Activated CD8-positive, alpha-beta memory T cell treated with anti-CD3 and anti-CD28 coated beads, Interleukin-2, amount 50 U/mL, for 48 hours (primary cell): ENCODE measurements around the gene LHFPL6.

Source experiments
- DNase-seq: peaks from one replicate; pipeline ENCODE4 v3.0.0-alpha.2; 2020

Gene LHFPL6

DNA sequence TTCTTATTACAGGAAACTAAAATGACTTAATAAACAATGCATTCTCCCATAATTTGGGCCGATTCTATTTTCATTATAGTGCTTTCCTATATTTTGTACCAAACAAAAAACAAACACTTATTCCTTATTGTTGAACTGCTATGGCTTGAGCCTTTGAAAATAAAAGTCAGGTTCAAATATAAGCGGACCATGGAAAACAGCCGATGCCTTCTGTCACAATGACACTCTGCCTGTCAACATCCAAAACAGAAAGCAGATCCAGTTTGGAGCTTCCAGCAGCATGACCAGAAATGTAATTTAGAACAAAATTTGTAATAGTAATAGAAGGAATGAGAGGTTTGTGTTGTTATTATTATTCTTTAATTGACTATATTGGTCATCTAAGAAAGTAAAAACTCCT is 194.5 kb downstream of the LHFPL6 start:
- no peak for DNase-seq

DNA sequence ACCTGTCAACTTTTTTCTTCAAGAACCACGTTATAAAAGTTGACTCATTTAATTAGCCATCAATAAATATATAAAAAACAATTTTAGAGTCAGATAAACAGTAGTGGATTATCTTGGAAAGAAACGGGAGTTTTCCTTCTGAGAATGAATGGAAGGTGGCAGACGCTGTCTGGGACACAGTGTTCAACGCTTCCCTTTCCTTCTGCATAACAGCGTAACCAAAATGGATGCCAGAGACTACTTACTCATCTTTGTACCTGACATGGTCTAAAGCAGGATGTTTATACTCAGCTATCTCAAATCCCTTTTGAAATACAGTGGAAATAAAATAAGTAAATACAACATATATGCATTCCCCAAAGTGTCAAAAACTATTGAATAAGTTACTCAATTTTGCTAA is 195.2 kb downstream of the LHFPL6 start:
- no peak for DNase-seq

GRCh38 chr13:39407138-39407537 is 195.9 kb downstream of the LHFPL6 start:
- DNase-seq: no peak

DNA sequence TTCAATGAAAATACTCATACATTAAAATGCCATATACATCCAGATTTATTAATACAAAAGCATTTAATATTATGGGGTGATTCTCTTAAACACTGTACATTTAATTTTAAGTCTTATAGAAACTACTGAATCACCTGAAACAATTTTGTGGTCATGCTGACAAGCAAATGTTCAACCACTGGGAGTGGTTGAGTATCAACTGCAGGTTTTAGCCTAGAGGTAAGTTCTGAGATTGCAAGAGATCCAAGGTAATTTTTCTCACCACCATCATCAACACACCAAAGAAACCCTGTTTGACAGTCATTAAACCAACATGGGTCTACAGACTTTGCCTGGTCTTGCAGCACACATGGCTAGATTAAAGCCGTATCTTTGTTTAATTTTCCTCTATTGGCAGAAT is 196.3 kb downstream of the LHFPL6 start:
- no peak for DNase-seq

DNA sequence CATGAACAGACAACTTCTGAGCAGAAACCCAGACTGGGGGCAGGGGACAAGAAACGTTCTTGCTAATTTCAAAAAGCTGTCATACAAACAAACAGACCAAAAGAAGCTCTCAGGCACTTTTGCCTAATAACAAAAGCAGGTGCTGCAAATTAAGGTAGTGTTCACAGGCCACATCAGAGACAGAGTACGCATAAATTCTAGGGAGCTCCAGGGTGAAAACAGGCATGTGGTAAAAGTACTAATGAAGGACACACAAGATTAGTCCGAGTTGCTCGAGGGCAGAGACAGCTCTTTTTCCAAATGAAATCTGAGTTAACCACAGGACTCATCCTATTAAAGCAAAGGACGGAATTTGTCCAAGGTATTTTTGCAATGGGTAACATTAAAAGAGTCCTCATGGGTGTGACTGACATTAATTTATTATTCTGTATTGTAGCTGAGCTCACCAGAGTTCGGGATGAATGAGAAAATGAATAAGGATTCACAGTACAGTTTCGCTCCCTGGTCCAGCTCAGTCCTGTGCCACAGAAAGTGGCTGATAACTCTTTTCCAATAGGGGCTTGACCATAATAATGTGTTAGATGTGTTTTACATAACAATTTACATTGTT is 197.3 kb downstream of the LHFPL6 start:
- no peak for DNase-seq

DNA sequence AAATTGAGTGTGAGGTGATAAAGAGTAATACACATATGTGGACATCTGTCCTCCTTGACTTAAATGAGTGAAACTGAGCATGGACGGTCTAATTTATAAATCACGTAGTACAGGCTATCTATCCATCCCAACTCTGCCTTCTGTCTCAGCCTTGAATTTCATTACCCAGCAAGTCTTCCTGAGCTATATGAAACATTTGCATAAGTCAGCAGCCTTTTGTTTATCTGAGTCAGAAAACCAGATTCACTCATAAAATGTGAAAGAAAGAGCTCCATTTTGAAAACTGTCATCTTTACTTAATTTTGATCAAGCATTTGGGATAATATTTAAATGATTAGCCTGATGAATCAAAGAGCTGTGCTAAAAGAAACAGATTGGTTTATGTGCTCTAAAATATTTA is 197.9 kb downstream of the LHFPL6 start:
- no peak for DNase-seq

DNA sequence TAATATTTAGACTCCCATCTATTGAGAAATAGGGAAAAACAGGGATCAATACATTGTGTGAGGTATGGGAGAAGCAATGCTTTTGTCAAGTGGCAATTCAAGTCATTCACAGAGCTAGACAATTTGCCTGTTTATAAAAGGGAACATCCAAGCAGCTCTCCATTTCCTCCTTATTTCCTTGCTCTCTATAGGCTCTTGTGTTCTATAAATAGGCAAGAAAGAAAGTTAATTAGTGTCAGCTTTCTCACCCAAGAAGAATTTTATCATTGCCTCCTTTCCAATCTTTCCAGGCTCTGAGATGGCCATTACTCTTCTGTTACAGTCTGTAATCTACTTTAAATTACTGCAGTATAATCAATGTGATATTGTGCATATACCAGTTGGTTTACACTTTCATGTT is 199.9 kb downstream of the LHFPL6 start:
- no peak for DNase-seq

GRCh38 chr13:39402221-39402970 is 200.6 kb downstream of the LHFPL6 start:
- no peak for DNase-seq

GRCh38 chr13:39401756-39402155 is 201.2 kb downstream of the LHFPL6 start:
- DNase-seq: no peak

DNA sequence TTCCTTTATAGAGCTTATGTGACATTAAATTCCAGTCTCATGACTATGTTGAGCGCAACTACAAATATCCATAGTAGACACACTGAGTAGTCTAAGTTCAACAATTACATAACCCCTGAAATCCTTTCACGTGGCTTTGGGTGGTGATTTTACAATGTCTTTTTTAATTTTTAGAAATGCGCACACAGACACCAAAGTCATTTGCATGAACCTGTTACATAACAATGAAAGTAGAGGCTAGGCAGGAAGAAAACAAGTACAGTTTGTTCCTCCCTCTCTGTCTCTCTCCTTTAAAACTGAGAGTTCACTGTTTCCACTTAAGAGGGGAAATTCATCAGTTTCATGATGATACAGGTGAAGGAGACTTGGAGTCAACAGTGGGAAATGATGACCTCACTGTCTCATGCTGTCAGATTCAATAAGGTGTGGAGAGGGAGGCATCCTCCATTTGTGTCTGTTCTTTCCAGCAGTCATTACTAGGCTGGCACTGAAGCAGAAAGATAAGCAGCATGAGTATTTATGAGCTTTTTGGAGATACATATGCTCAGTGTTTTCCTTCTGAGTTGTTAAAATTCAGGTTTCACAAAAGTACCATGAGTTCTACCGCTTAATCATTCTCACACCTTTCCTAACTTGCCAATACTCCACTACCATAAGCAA is 201.8 kb downstream of the LHFPL6 start:
- DNase-seq: no peak

DNA sequence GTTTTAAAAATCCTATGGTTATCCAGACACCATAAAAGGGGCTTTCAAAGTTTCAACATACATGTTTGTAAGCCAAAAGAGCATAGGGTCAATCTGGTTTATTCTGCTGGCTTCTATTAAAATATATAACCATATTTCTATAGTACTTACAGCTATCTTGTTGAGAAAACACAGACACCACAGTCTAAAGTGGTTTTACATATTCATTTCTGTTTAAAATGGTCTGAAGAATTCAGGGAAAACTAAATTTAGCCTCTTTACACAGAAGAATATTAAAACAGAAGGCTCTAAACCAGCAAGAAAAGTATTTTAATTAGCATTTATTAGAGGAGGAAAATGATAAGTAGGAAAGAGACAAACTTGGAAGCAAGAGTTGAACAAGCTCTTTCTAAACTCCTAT is 203.9 kb downstream of the LHFPL6 start:
- no peak for DNase-seq

- no peak for DNase-seq
These were observed 205.1 kb downstream of the LHFPL6 start for GRCh38 chr13:39397896-39398265.

DNA sequence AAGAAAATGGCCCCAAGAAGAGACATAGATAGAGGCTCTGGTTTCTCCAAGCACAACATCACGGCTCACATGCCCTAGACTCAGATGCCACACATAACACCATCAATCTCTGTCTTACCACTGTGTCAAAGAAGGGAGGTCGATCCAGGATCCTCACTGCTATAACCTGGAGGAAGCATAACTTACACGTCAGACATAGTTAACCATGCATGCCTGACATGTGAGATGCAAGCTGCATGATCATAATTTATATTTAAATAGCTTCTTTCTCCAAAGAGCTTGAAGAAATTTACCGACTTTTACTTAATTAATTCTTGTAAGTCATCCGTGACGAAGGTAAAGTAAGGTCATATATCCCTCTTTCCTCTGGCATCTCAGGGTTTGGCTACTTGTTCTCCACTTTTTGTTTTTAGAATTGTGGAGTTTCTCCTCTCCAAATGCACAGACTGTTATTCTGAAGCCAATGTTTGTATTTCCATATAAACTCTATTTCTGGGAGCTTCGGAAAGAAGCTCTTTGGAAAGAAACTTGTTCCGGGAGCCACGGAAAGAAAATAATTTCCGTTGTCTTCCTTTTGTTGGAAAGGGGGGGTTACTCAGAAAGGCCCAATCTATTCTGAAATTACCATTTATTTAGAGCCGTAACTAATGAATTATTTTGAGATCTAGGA is 205.6 kb downstream of the LHFPL6 start:
- no peak for DNase-seq

DNA sequence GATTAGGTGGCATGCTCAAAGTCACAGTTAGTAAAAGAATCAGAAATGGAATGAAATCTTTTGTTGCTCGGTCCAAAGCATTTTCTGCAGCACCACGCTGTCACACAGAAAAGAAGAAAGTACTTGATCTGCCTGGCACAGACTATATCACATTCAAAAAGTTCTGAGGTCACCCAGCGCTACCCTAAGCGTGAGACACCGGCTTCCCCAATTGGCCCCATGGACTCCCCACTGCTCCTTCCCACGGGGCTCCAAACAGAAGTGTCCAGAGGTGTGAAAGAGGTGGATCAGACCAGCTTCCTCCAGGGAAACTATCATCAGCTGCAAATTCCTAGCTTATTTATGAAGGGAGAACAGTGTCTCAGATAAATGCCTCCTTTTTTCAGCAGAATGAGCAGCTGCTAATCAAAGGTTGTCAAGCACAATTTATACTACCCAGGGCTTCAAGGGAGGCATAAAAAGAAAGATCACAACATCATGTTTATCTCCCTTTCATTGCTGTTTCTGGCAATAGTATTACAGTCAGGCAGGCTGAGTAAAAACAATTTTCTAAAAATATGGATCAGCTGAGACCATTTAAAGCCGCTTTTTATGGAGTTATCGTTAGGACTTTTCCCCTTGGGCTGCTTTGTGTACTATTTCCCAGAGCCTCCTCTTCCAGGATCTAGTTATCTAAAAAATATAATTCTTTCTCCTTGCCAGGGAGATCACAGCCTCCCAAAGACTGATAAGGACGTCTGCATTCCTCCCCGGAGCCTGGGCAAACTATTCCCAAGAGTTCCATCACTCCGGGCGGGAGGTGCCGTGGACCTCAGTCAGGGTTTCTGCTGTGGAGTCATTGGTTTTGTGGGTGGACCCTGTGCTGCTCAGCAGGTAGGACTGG is 208.0 kb downstream of the LHFPL6 start:
- no peak for DNase-seq

DNA sequence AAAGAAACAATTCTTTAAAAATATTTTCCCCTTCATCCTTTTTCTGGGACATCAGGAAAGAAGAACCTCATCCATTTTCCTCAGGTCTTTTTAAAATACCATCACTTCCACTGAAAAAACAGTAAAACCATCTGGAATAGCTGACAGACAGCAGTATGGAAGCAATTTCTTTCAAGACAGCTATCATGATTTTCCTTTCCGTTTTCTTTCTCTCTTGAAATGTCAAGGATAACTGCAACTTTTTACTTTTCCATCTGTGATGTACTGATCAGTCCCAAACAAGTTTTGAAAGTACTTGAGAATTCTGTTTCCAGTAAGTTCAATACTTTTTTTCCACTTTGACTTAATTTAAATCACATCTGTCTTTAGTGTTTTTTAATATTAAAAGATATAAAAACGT is 211.2 kb downstream of the LHFPL6 start:
- no peak for DNase-seq

GRCh38 chr13:39389013-39389412 is 214.0 kb downstream of the LHFPL6 start:
- no peak for DNase-seq

DNA sequence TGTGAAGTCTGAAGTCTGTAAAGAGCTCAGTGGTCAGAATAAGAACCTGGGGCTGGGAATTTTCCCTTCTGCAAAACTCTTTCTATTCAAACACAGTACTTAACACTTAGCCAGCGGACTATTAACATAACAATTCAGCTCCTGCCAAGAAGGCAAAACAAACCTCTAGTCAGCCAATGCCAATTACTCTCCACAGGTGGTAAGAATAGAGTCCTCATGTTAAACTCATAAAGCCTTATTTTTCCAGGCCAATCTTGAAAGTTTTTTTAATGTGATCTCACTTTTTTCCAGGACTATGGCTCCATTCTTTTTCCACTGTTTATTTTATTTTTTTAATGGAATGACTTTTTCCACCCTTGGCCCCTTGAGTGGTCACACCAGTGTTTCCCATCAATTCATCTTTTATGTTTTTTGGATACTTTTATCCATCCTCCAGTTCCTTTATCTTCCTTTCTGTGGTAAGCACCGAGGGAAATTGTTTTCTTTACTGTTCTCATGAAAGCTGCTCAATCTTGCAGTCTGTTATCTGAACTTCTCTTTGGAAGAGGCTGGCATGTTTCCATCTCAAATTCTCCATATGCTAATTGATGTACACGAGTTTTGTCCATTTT is 217.3 kb downstream of the LHFPL6 start:
- DNase-seq: no peak

DNA sequence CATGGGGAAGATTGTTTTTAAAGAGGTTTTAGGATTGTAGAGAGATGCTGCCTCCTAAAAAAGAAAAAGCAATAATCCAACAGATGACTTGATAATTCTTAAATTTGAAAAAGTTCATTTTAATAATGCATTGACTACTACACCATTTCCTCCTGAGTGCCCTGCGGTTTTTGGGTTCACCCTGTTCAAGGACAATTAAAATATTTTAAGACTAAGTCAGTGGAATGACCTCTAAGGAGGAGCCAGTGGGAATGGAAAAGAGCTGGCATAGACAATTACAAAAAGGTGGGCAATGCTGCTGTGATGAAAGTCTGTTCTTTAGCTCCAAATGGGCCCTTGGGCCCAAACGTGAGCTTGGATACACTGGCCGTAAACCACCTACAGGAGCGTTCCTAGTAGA is 217.8 kb downstream of the LHFPL6 start:
- DNase-seq: no peak

DNA sequence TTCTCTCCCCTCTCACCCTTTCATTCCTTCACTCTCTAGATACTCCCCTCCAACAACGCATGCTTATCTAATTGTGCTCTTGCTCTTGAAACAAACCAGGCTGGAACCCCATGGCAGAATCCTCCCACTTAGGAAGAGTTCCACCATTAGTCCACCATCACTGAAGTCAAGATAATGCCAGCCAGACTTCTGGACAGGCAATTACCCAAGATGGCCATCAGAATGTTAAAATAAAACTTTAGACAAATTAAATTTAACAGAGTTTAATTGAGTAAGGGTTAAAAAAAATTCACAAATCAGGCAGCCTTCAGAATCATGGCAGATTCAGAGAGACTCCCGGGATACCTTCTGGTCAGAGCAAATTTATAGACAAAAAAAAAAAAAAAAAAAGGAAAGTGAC is 221.5 kb downstream of the LHFPL6 start:
- DNase-seq: no peak

DNA sequence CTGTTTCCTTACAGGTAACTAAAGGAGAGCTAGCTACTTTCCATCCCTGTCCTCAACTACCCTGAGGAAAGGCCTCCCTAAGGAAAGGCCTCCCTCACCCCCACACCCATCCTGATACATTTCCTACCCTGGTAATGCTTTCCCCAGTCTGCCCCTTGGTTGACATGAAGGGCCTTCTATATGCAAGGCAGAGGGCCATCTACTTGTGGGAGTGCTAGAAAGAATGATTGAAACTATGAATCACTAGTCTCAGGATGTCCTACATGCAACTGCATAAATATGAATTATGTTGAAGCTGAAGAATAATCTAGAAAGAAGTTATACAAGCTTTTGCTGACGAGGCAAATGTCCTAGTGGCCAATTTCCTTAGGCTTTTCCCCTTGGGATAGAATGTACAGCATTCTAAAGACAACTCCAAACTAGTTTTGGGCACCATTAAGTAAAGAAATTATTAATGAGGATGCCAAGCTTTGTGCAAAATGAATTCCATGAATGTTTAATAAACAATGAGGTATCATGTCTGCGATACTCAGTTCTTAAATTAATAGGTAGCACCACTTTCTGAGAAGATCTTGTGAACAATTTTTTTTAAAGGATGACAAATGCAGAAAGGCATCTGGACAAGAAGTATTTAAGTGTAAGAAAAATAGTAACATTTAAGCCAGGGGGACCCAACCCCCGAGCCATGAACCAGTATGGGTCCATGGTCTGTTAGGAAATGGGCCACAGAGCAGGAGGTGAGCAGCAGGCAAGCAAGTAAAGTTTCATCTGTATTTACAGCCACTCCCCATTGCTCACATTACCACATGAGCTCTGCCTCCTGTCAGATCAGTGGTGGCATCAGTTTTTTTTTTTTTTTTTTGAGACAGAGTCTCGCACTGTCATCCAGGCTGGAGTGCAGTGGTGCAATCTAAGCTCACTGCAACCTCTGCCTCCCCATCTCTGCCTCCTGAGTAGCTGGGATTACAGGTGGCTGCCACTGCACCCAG is 223.0 kb downstream of the LHFPL6 start:
- DNase-seq: no peak

GRCh38 chr13:39379118-39379517 is 223.9 kb downstream of the LHFPL6 start:
- DNase-seq: no peak
